ENCODE measurements around the gene AATK.

- TF ChIP-seq CTCF (IDR thresholded peaks at IDR 0.05) (no peak), POLR2A (IDR thresholded peaks at IDR 0.05) (no peak)
Measured at GRCh38 chr17:81160747-81161453, 5.1 kb downstream of the AATK start.
